SK-N-SH treated with all-trans-retinoic acid at 6 μM for 48 hours (cell line): Measurements from ENCODE around the gene TBX19.

Source experiments
- ATAC-seq: fragments of 200-7000 bp; cut with Tn5 transposase; 3 replicates; pipeline ENCODE4 v1.9.1; 2020; ENCODE audit warnings: mild to moderate bottlenecking, moderate library complexity
- BACH2 ChIP-seq: fragments of 250-450 bp; sonication (Bioruptor Pico); IDR thresholded peaks from 2 replicates; pipeline ENCODE4 v1.9.0; 2021; ENCODE audit warnings: mild to moderate bottlenecking, borderline replicate concordance
- CSDC2 ChIP-seq: fragments of 250-450 bp; sonication (Bioruptor Pico); IDR thresholded peaks from 2 replicates; pipeline ENCODE4 v1.5.0; 2020; ENCODE audit warnings: mild to moderate bottlenecking, moderate library complexity
- ESRRG ChIP-seq: fragments of 250-450 bp; sonication (Bioruptor Pico); IDR thresholded peaks from 2 replicates; pipeline ENCODE4 v1.6.1; 2021; ENCODE audit warnings: mild to moderate bottlenecking
- OSR1 ChIP-seq: fragments of 250-450 bp; sonication (Bioruptor Pico); IDR thresholded peaks from 2 replicates; pipeline ENCODE4 v1.8.0; 2022; ENCODE audit warnings: moderate library complexity, mild to moderate bottlenecking, inconsistent platforms
- PPARA ChIP-seq: fragments of 250-450 bp; sonication (Bioruptor Pico); IDR thresholded peaks from 2 replicates; pipeline ENCODE4 v1.5.0; 2020; ENCODE audit warnings: mild to moderate bottlenecking, borderline replicate concordance
- RARB ChIP-seq: fragments of 250-450 bp; sonication (Bioruptor Pico); IDR thresholded peaks from 2 replicates; pipeline ENCODE4 v1.8.0; 2021; ENCODE audit warnings: mild to moderate bottlenecking, moderate library complexity
- SNAI2 ChIP-seq: fragments of 250-450 bp; sonication (Bioruptor Pico); IDR thresholded peaks from 2 replicates; pipeline ENCODE4 v1.5.0; 2020; ENCODE audit warnings: mild to moderate bottlenecking, moderate library complexity
- TCF4 ChIP-seq: fragments of 250-450 bp; sonication (Bioruptor Pico); IDR thresholded peaks from 2 replicates; pipeline ENCODE4 v1.8.0; 2021; ENCODE audit warnings: mild to moderate bottlenecking, moderate library complexity, borderline replicate concordance
- TOX ChIP-seq: fragments of 250-450 bp; sonication (Bioruptor Pico); IDR thresholded peaks from 2 replicates; pipeline ENCODE4 v1.8.0; 2021; ENCODE audit warnings: mild to moderate bottlenecking, moderate library complexity, borderline replicate concordance
- ZC3H10 ChIP-seq: fragments of 250-450 bp; sonication (Bioruptor Pico); IDR thresholded peaks from 2 replicates; pipeline ENCODE4 v1.5.1; 2021; ENCODE audit warnings: mild to moderate bottlenecking, moderate library complexity
- ZFP3 ChIP-seq: fragments of 250-450 bp; sonication (Bioruptor Pico); IDR thresholded peaks from 2 replicates; pipeline ENCODE4 v1.5.0; 2020; ENCODE audit warnings: mild to moderate bottlenecking, moderate library complexity
- ZFP30 ChIP-seq: fragments of 450-650 bp; formaldehyde crosslinking; IDR thresholded peaks from 2 replicates; pipeline ENCODE4 v1.5.0; 2022; ENCODE audit warnings: mild to moderate bottlenecking, moderate library complexity
- ZNF565 ChIP-seq: fragments of 450-650 bp; formaldehyde crosslinking; conservative IDR thresholded peaks from 2 replicates; pipeline ENCODE4 v1.5.0; 2020; ENCODE audit warnings: low read depth, mild to moderate bottlenecking, moderate library complexity
- ZNF70 ChIP-seq: fragments of 450-650 bp; formaldehyde crosslinking; IDR thresholded peaks from 2 replicates; pipeline ENCODE4 v1.5.0; 2020; ENCODE audit warnings: mild to moderate bottlenecking, moderate library complexity
- ZNF8 ChIP-seq: fragments of 450-650 bp; formaldehyde crosslinking; IDR thresholded peaks from 2 replicates; pipeline ENCODE4 v1.5.0; 2020; ENCODE audit warnings: mild to moderate bottlenecking, moderate library complexity
- TF ChIP-seq, protein P1 (sequence below): fragments of 250-450 bp; sonication (Bioruptor Pico); IDR thresholded peaks from 2 replicates; pipeline ENCODE4 v1.8.0; 2021; ENCODE audit warnings: low read depth, mild to moderate bottlenecking, moderate library complexity, borderline replicate concordance
- TF ChIP-seq, protein P2 (sequence below): fragments of 250-450 bp; sonication (Bioruptor Pico); IDR thresholded peaks from 2 replicates; pipeline ENCODE4 v1.8.0; 2020; ENCODE audit warnings: mild to moderate bottlenecking, moderate library complexity, borderline replicate concordance
- TF ChIP-seq, protein P3 (sequence below): fragments of 250-450 bp; sonication (Bioruptor Pico); IDR thresholded peaks from 2 replicates; pipeline ENCODE4 v1.5.1; 2020; ENCODE audit warnings: low read depth, mild to moderate bottlenecking, moderate library complexity
- TF ChIP-seq, protein P4 (sequence below): fragments of 250-450 bp; sonication (Bioruptor Pico); IDR thresholded peaks from 2 replicates; pipeline ENCODE4 v1.5.1; 2021; ENCODE audit warnings: mild to moderate bottlenecking, moderate library complexity

The TBX19 gene

GRCh38 chr1:168246506-168246905 is 34.2 kb upstream of the TBX19 start:
- TF ChIP-seq, protein P1, sequence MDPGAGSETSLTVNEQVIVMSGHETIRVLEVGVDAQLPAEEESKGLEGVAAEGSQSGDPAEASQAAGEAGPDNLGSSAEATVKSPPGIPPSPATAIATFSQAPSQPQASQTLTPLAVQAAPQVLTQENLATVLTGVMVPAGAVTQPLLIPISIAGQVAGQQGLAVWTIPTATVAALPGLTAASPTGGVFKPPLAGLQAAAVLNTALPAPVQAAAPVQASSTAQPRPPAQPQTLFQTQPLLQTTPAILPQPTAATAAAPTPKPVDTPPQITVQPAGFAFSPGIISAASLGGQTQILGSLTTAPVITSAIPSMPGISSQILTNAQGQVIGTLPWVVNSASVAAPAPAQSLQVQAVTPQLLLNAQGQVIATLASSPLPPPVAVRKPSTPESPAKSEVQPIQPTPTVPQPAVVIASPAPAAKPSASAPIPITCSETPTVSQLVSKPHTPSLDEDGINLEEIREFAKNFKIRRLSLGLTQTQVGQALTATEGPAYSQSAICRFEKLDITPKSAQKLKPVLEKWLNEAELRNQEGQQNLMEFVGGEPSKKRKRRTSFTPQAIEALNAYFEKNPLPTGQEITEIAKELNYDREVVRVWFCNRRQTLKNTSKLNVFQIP (CRISPR knock-in tag) = no peak
- TF ChIP-seq ZNF565 (CRISPR knock-in tag) (no peak), ZFP30 (CRISPR knock-in tag) (no peak), RARB (no peak), TOX (CRISPR knock-in tag) (no peak), PPARA (CRISPR knock-in tag) (no peak), TCF4 (CRISPR knock-in tag) (no peak), CSDC2 (no peak), SNAI2 (CRISPR knock-in tag) (no peak)
- TF ChIP-seq, protein P2, sequence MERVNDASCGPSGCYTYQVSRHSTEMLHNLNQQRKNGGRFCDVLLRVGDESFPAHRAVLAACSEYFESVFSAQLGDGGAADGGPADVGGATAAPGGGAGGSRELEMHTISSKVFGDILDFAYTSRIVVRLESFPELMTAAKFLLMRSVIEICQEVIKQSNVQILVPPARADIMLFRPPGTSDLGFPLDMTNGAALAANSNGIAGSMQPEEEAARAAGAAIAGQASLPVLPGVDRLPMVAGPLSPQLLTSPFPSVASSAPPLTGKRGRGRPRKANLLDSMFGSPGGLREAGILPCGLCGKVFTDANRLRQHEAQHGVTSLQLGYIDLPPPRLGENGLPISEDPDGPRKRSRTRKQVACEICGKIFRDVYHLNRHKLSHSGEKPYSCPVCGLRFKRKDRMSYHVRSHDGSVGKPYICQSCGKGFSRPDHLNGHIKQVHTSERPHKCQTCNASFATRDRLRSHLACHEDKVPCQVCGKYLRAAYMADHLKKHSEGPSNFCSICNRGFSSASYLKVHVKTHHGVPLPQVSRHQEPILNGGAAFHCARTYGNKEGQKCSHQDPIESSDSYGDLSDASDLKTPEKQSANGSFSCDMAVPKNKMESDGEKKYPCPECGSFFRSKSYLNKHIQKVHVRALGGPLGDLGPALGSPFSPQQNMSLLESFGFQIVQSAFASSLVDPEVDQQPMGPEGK = no peak
- TF ChIP-seq, protein P3, sequence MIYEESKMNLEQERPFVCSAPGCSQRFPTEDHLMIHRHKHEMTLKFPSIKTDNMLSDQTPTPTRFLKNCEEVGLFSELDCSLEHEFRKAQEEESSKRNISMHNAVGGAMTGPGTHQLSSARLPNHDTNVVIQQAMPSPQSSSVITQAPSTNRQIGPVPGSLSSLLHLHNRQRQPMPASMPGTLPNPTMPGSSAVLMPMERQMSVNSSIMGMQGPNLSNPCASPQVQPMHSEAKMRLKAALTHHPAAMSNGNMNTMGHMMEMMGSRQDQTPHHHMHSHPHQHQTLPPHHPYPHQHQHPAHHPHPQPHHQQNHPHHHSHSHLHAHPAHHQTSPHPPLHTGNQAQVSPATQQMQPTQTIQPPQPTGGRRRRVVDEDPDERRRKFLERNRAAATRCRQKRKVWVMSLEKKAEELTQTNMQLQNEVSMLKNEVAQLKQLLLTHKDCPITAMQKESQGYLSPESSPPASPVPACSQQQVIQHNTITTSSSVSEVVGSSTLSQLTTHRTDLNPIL = no peak
- ATAC-seq = no peak

DNA sequence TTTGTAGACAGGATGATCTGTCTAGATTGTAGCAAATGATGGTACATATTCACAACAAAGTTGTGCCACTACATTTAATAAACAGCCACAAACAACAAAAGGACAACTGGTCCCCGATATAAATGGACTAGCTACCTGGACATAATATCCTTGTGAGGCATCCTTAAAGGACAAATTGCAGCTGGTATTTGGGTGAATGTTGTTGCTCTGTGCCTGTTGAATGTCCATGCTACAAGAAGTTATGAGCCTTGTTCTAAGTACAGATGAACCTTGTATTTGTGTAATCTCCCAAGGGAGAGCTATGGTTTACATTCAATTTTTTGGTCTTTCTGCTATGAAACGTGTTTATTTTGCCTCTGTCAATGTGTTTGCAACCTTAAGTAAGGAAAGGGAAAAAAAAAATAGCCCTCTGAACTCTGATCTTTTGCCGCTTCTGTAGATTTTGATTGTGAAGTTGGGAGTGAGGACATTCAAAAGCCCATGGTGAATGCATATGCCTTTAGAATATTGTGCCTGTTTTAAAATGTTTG is 28.4 kb upstream of the TBX19 start:
- TF ChIP-seq ZFP30 (CRISPR knock-in tag) (no peak), ZFP3 (no peak), RARB (no peak), CSDC2 (no peak)
- no peak for ATAC-seq

DNA sequence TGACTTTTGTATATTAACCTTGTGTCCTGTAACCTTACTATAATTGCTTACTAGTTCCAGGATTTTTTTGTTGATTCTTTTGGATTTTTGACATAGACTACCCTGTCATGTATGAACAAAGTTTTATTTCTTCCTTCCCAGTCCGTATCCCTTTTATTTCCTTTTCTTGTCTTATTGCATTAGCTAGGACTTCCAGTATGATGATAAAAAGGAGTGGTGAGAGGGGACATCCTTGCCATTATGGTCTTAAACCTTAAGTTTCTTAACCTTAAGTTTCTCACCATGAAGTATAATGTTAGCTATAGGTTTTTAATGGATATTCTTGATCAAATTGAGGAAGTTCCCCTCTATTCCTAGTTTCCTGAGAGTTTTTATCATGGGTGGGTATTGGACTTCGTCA is 24.5 kb upstream of the TBX19 start:
- no peak for ATAC-seq
- TF ChIP-seq ZFP3 (no peak), OSR1 (CRISPR knock-in tag) (no peak)
- TF ChIP-seq, protein P4, sequence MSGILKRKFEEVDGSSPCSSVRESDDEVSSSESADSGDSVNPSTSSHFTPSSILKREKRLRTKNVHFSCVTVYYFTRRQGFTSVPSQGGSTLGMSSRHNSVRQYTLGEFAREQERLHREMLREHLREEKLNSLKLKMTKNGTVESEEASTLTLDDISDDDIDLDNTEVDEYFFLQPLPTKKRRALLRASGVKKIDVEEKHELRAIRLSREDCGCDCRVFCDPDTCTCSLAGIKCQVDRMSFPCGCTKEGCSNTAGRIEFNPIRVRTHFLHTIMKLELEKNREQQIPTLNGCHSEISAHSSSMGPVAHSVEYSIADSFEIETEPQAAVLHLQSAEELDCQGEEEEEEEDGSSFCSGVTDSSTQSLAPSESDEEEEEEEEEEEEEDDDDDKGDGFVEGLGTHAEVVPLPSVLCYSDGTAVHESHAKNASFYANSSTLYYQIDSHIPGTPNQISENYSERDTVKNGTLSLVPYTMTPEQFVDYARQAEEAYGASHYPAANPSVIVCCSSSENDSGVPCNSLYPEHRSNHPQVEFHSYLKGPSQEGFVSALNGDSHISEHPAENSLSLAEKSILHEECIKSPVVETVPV (CRISPR knock-in tag) = no peak

GRCh38 chr1:168257397-168257796 is 23.3 kb upstream of the TBX19 start:
- TF ChIP-seq ZFP3 (no peak), ZNF565 (CRISPR knock-in tag) (no peak)
- TF ChIP-seq, all 23 proteins: peak for 0
- ATAC-seq = no peak

DNA sequence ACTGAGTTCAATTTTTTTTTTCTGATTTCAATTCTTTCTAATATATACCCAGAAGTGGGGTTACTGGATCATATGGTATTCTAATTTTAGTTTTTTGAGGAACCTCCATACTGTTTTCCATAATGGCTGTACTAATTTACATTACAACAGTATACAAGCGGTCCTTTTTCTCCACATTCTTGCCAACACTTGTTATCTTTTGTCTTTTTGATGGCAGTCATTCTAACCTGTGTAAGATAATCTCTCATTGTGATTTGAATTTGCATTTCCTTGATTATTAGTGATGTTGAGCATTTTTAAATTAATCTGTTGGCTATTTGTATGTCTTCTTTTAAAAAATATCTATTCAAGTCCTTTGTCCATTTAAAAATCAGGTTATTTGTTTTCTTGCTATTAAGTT is 21.1 kb upstream of the TBX19 start:
- no peak for ATAC-seq
- TF ChIP-seq ZNF8 (CRISPR knock-in tag) (no peak), ESRRG (CRISPR knock-in tag) (no peak), ZC3H10 (CRISPR knock-in tag) (no peak), BACH2 (no peak), ZNF565 (CRISPR knock-in tag) (no peak), RARB (no peak), ZFP30 (CRISPR knock-in tag) (no peak), TCF4 (CRISPR knock-in tag) (no peak), PPARA (CRISPR knock-in tag) (no peak), ZNF70 (CRISPR knock-in tag) (no peak)
- TF ChIP-seq, protein P3 = no peak
- TF ChIP-seq, protein P4 (CRISPR knock-in tag) = no peak
